Peyer's patch (tissue), 4 donors: ENCODE data around the gene EID1. TPM values are rescaled to one million over a fixed set of nuclear protein-coding genes. Genes with fewer than 3 reads are reported as not detected.
"Not testable (repeated sequence)": the region's sequence is repeated elsewhere in the genome, so short reads cannot be mapped to it uniquely, and the experiment has no call there.

ENCODE experiments used
- DNase-seq, 3 donors: peaks; one replicate each; pipeline ENCODE4 v3.0.0-alpha.2; 2017 to 2019
- H3K27ac ChIP-seq, 4 donors: fragments of 200-600 bp; sonication (generic); one replicate each; pipeline ENCODE4 v1.5.1; 2016 to 2019
- H3K27me3 ChIP-seq, 2 donors: fragments of 200-600 bp; sonication (generic); one replicate each; pipeline ENCODE4 v1.5.1; 2019
- H3K36me3 ChIP-seq, 3 donors: fragments of 200-600 bp; sonication (generic); one replicate each; pipeline ENCODE4 v1.5.1; 2016 to 2019
- H3K4me1 ChIP-seq, 4 donors: fragments of 200-600 bp; sonication (generic); one replicate each; pipeline ENCODE4 v1.5.1; 2016 to 2019
- H3K4me3 ChIP-seq, 4 donors: fragments of 200-600 bp; sonication (generic); 1 replicate in 3 of 4; 2 replicates in 1 of 4; pipeline ENCODE4 v1.5.1; 2016 to 2019; ENCODE audit warnings: mild to moderate bottlenecking in 1 of 4
- H3K9me3 ChIP-seq, 4 donors: fragments of 200-600 bp; sonication (generic); one replicate each; pipeline ENCODE4 v1.5.1; 2016 to 2019; ENCODE audit warnings: mild to moderate bottlenecking in 1 of 4
- POLR2A ChIP-seq, 2 donors: fragments of 450-650 bp; IDR thresholded peaks; one replicate each; pipeline ENCODE4 v1.5.1; 2017; ENCODE audit warnings: antibody characterized with exemption in 2 of 2, mild to moderate bottlenecking in 2 of 2, moderate library complexity in 2 of 2
- total RNA-seq, 4 donors: library from RNA; depleted of rRNA; stranded (reverse); fragments of >200 nt; gene quantifications; one replicate each; pipeline ENCODE4 v1.1.0, GENCODE V29; 2016
- TF ChIP-seq, protein P1 (sequence below), 6 experiments: fragments of 450-650 bp in 4 of 6; fragments of 200-600 bp in 2 of 6; sonication (generic) in 1 of 6; IDR thresholded peaks; one replicate each; pipeline ENCODE4 v1.5.1; 2017 to 2019; ENCODE audit warnings: antibody characterized with exemption in 6 of 6, mild to moderate bottlenecking in 3 of 6, moderate library complexity in 1 of 6

Gene EID1
- total RNA-seq, 4 donors from 2014 or later = 70.8 to 113 (median 80.6) TPM

DNA sequence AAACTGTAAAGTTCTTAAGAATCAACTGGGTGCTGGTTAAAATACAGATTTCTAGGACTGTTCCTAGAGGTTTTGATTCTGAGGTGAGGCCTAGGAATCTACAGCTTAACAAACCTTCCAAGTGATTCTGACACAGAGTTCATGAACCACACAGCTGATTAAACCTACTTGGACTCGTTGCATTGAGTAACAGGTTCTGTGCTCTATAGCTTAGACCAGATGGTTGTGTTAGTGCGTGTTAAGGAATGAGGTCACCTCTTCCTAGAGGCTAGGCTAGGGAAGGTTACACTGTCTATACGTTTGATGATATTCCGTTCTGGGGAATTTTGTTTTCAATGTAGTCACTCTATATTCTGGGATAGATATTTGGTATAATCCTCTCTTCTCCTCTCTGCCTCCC lies 21.9 kb downstream of the EID1 start:
- no peaks in the 10 kb centered on the region for H3K36me3 ChIP-seq
- no peaks in the 10 kb centered on the region for H3K4me1 ChIP-seq
- H3K27ac ChIP-seq = no peak overlapping the region
- no peak for DNase-seq
- no peaks in the 10 kb centered on the region for H3K9me3 ChIP-seq
- H3K4me3 ChIP-seq = no peak overlapping the region
- no peak for TF ChIP-seq POLR2A (IDR thresholded peaks at IDR 0.05)
- TF ChIP-seq, protein P1, sequence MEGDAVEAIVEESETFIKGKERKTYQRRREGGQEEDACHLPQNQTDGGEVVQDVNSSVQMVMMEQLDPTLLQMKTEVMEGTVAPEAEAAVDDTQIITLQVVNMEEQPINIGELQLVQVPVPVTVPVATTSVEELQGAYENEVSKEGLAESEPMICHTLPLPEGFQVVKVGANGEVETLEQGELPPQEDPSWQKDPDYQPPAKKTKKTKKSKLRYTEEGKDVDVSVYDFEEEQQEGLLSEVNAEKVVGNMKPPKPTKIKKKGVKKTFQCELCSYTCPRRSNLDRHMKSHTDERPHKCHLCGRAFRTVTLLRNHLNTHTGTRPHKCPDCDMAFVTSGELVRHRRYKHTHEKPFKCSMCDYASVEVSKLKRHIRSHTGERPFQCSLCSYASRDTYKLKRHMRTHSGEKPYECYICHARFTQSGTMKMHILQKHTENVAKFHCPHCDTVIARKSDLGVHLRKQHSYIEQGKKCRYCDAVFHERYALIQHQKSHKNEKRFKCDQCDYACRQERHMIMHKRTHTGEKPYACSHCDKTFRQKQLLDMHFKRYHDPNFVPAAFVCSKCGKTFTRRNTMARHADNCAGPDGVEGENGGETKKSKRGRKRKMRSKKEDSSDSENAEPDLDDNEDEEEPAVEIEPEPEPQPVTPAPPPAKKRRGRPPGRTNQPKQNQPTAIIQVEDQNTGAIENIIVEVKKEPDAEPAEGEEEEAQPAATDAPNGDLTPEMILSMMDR (IDR thresholded peaks at IDR 0.05) = no peak
- no peaks in the 10 kb centered on the region for H3K27me3 ChIP-seq

- no peak for DNase-seq
- no peak overlapping the region for H3K27ac ChIP-seq
- no peaks in the 10 kb centered on the region for H3K36me3 ChIP-seq
- no peaks in the 10 kb centered on the region for H3K4me1 ChIP-seq
- TF ChIP-seq, protein P1 (IDR thresholded peaks at IDR 0.05) = no peak
- no peak for TF ChIP-seq POLR2A (IDR thresholded peaks at IDR 0.05)
- H3K9me3 ChIP-seq = no peaks in the 10 kb centered on the region
- no peaks in the 10 kb centered on the region for H3K27me3 ChIP-seq
- H3K4me3 ChIP-seq = no peak overlapping the region
Observed at GRCh38 chr15:48904758-48905157, 26.8 kb downstream of the EID1 start.

- Histone ChIP-seq H3K27ac (no peak overlapping the region), H3K27me3 (no peaks in the 10 kb centered on the region), H3K4me3 (no peak overlapping the region), H3K36me3 (no peaks in the 10 kb centered on the region), H3K9me3 (no peaks in the 10 kb centered on the region), H3K4me1 (no peaks in the 10 kb centered on the region)
- TF ChIP-seq, protein P1 (IDR thresholded peaks at IDR 0.05) = no peak
- no peak for TF ChIP-seq POLR2A (IDR thresholded peaks at IDR 0.05)
- no peak for DNase-seq
Observed at GRCh38 chr15:48905216-48905615, 27.3 kb downstream of the EID1 start.

- H3K4me1 ChIP-seq = no peaks in the 10 kb centered on the region
- no peaks in the 10 kb centered on the region for H3K36me3 ChIP-seq
- DNase-seq = no peak
- no peaks in the 10 kb centered on the region for H3K27me3 ChIP-seq
- H3K27ac ChIP-seq = no peak overlapping the region
- no peaks in the 10 kb centered on the region for H3K9me3 ChIP-seq
- no peak overlapping the region for H3K4me3 ChIP-seq
- TF ChIP-seq, protein P1 (IDR thresholded peaks at IDR 0.05) = no peak
- TF ChIP-seq POLR2A (IDR thresholded peaks at IDR 0.05) = no peak
Observed at GRCh38 chr15:48905847-48906246, 27.9 kb downstream of the EID1 start.

DNA sequence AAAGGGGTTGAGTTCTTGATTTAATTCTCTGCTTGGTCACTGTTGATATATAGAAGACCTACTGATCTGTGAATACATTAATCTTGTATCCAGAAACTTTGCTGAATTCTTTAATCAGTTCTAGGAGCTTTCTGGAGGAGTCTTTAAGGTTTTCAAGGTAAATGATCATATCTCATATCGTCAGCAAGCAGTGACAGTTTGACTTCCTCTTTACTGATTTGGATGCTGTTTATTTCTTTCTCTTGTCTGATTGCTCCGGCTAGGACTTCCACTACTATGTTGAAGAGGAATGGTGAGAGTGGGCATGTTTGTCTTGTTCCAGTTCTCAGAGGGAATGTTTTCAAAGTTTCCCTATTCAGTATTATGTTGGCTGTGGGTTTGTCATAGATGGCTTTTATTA lies 31.4 kb downstream of the EID1 start:
- DNase-seq, H3K27me3 ChIP-seq, H3K4me1 ChIP-seq, H3K9me3 ChIP-seq, H3K27ac ChIP-seq, H3K4me3 ChIP-seq, H3K36me3 ChIP-seq: not testable (repeated sequence)

GRCh38 chr15:48910554-48910953 lies 32.6 kb downstream of the EID1 start:
- H3K4me3 ChIP-seq, H3K27ac ChIP-seq, H3K4me1 ChIP-seq, DNase-seq, H3K27me3 ChIP-seq, H3K9me3 ChIP-seq, H3K36me3 ChIP-seq: not testable (repeated sequence)

DNA sequence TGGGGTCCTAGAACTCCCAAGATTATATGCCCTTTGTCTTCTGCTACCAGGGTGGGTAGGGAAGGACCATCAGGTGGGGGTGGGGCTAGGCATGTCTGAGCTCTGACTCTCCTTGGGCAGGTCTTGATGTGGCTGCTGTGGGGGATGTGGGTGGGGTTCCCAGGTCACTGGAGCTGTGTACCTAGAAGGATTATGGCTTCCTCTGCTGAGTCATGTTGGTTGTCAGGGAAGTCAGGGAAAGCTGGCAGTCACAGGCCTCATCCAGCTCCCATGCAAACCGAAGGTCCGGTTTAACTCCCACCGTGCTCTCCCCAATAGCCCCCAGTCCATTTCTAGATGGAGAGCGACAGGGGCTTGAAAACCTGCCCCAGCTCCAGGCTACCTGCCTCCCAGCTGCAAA lies 35.2 kb downstream of the EID1 start:
- no peak for DNase-seq
- TF ChIP-seq POLR2A (IDR thresholded peaks at IDR 0.05) = no peak
- TF ChIP-seq, protein P1 (IDR thresholded peaks at IDR 0.05) = no peak
- Histone ChIP-seq H3K4me1 (no peaks in the 10 kb centered on the region), H3K27ac (no peak overlapping the region), H3K4me3 (no peak overlapping the region), H3K36me3 (no peaks in the 10 kb centered on the region), H3K27me3 (no peaks in the 10 kb centered on the region), H3K9me3 (no peaks in the 10 kb centered on the region)
